Mesenchymal stem cell (in vitro differentiated cells and primary cell): ENCODE measurements around the gene TNRC6C.

Source experiments
- DNase-seq: peaks from one replicate; pipeline ENCODE4 v3.0.0-alpha.2; 2013
- H2AFZ ChIP-seq: one replicate; pipeline ENCODE4 v1.6.1; 2013; ENCODE audit warnings: low read depth, mild to moderate bottlenecking, control low read depth, inconsistent platforms, low read length, moderate library complexity
- H2AK5ac ChIP-seq: 2 replicates; pipeline ENCODE4 v1.6.1; 2013; ENCODE audit warnings: low read length, moderate library complexity, mild to moderate bottlenecking, inconsistent platforms; ENCODE audit not compliant: severe bottlenecking
- H2BK120ac ChIP-seq: one replicate; pipeline ENCODE4 v1.6.1; 2013; ENCODE audit warnings: low read depth, mild to moderate bottlenecking, inconsistent platforms, low read length, moderate library complexity
- H2BK12ac ChIP-seq, 2 experiments: one replicate each; pipeline ENCODE4 v1.6.1; 2013; ENCODE audit warnings: inconsistent platforms in 2 of 2, low read length in 2 of 2, mild to moderate bottlenecking in 2 of 2, moderate library complexity in 2 of 2, control low read depth in 1 of 2
- H2BK15ac ChIP-seq: one replicate; pipeline ENCODE4 v1.6.1; 2013; ENCODE audit warnings: mild to moderate bottlenecking, low read depth, inconsistent platforms; ENCODE audit not compliant: poor library complexity, severe bottlenecking
- H2BK5ac ChIP-seq: 2 replicates; pipeline ENCODE4 v1.6.1; 2013; ENCODE audit warnings: low read depth, mild to moderate bottlenecking, low read length, control low read depth, inconsistent platforms; ENCODE audit not compliant: poor library complexity, severe bottlenecking
- H3K14ac ChIP-seq, 2 experiments: one replicate each; pipeline ENCODE4 v1.6.1; 2013; ENCODE audit warnings: inconsistent platforms in 2 of 2, low read length in 2 of 2, control low read depth in 1 of 2, mild to moderate bottlenecking in 1 of 2, moderate library complexity in 1 of 2
- H3K18ac ChIP-seq, 2 experiments: one replicate each; pipeline ENCODE4 v1.6.1; 2013; ENCODE audit warnings: inconsistent platforms in 2 of 2, low read length in 2 of 2, control low read depth in 1 of 2, low read depth in 1 of 2, mild to moderate bottlenecking in 1 of 2
- H3K23ac ChIP-seq, 2 experiments: one replicate each; pipeline ENCODE4 v1.6.1; 2013; ENCODE audit warnings: inconsistent platforms in 2 of 2, low read length in 2 of 2, mild to moderate bottlenecking in 2 of 2, moderate library complexity in 2 of 2, control low read depth in 1 of 2
- H3K27ac ChIP-seq: 2 replicates; pipeline ENCODE4 v1.5.1; 2013; ENCODE audit warnings: mild to moderate bottlenecking, moderate library complexity, low read length, control low read depth, inconsistent platforms; ENCODE audit not compliant: poor library complexity, severe bottlenecking
- H3K27me3 ChIP-seq, 2 experiments: 2 replicates each; pipeline versions ENCODE4 v1.6.1 to v1.7.0; 2013; ENCODE audit warnings: low read length in 2 of 2, mild to moderate bottlenecking in 2 of 2, moderate library complexity in 2 of 2, control low read depth in 1 of 2, inconsistent platforms in 1 of 2; ENCODE audit not compliant: control insufficient read depth in 1 of 2, insufficient read depth in 1 of 2
- H3K36me3 ChIP-seq, 2 experiments: 2 replicates each; pipeline versions ENCODE4 v1.6.1 to v1.7.0; 2013; ENCODE audit warnings: low read length in 2 of 2, control low read depth in 1 of 2, inconsistent platforms in 1 of 2, low read depth in 1 of 2, mild to moderate bottlenecking in 1 of 2; ENCODE audit not compliant: insufficient read depth in 2 of 2, control insufficient read depth in 1 of 2
- H3K4ac ChIP-seq, 2 experiments: one replicate each; pipeline ENCODE4 v1.6.1; 2013; ENCODE audit warnings: inconsistent platforms in 2 of 2, low read length in 2 of 2, mild to moderate bottlenecking in 2 of 2, moderate library complexity in 2 of 2, control low read depth in 1 of 2, low read depth in 1 of 2
- H3K4me1 ChIP-seq: 2 replicates; pipeline ENCODE4 v1.6.1; 2013; ENCODE audit warnings: low read depth, low read length, control low read depth; ENCODE audit not compliant: control insufficient read depth, insufficient read depth
- H3K4me2 ChIP-seq: 2 replicates; pipeline ENCODE4 v1.6.1; 2013; ENCODE audit warnings: low read length, mild to moderate bottlenecking, inconsistent platforms; ENCODE audit not compliant: poor library complexity, severe bottlenecking
- H3K4me3 ChIP-seq, 2 experiments: 2 replicates each; pipeline versions ENCODE4 v1.5.1 to v1.7.0; 2013; ENCODE audit warnings: low read length in 2 of 2, mild to moderate bottlenecking in 2 of 2, control low read depth in 1 of 2, low read depth in 1 of 2; ENCODE audit not compliant: insufficient read depth in 1 of 2
- H3K79me1 ChIP-seq: replicated peaks from 2 replicates; pipeline ENCODE4 v1.6.1; 2013; ENCODE audit warnings: mild to moderate bottlenecking, control low read depth, low read length, inconsistent platforms; ENCODE audit not compliant: poor library complexity, severe bottlenecking
- H3K9ac ChIP-seq: 2 replicates; pipeline ENCODE4 v1.7.0; 2013; ENCODE audit warnings: mild to moderate bottlenecking, low read length, moderate library complexity
- H3K9me3 ChIP-seq: 2 replicates; pipeline ENCODE4 v1.7.0; 2013; ENCODE audit warnings: mild to moderate bottlenecking, low read length; ENCODE audit not compliant: control insufficient read depth
- H4K8ac ChIP-seq: one replicate; pipeline ENCODE4 v1.6.1; 2013; ENCODE audit warnings: inconsistent platforms, mild to moderate bottlenecking, low read length, moderate library complexity
- H4K91ac ChIP-seq: one replicate; pipeline ENCODE4 v1.6.1; 2013; ENCODE audit warnings: mild to moderate bottlenecking, low read length, inconsistent platforms
- WGBS: methylation state at CpG from one replicate; pipeline ENCODE4 v1.1.7; 2013; ENCODE audit warnings: mixed read lengths; 5-methylcytosine and 5-hydroxymethylcytosine counted together

Gene TNRC6C

DNA sequence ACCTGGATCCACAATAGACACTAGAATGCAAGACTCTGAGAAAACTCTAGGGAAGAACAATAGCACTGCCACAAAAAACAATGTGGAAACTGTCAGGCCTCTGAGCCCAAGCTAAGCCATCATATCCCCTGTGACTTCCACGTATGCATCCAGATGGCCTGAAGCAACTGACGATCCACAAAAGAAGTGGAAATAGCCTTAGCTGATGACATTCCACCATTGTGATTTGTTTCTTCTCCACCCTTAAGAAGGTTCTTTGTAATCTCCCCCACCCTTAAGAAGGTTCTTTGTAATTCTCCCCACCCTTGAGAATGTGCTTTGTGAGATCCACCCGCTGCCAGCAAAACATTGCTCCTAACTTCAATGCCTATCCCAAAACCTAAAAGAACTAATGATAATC, 39.2 kb upstream of the TNRC6C start:
- no peak overlapping the region for H4K91ac ChIP-seq
- H3K14ac ChIP-seq = no peak overlapping the region
- H3K18ac ChIP-seq = no peak overlapping the region
- H2BK120ac ChIP-seq = no peak overlapping the region
- H2AFZ ChIP-seq = no peak overlapping the region
- DNase-seq = no peak
- H2BK5ac ChIP-seq = no peak overlapping the region
- no peak overlapping the region for H2BK15ac ChIP-seq
- H3K4ac ChIP-seq = no peak overlapping the region
- H3K9ac ChIP-seq = no peak overlapping the region
- no peak overlapping the region for H3K23ac ChIP-seq
- no peak overlapping the region for H3K27ac ChIP-seq
- no peaks in the 10 kb centered on the region for H3K9me3 ChIP-seq
- H3K27me3 ChIP-seq = peaks cover 51 to 81% of the 10 kb centered on the region in 2 experiments
- 86% methylated on average over 3 of the region's 3 CpGs for WGBS
- peaks cover 3% of the 10 kb centered on the region for H3K4me1 ChIP-seq
- no peak overlapping the region for H4K8ac ChIP-seq
- H3K36me3 ChIP-seq = no peaks in the 10 kb centered on the region
- H3K4me3 ChIP-seq = no peak overlapping the region
- H3K79me1 ChIP-seq = no peaks in the 10 kb centered on the region
- H2AK5ac ChIP-seq = no peak overlapping the region
- no peak overlapping the region for H2BK12ac ChIP-seq
- H3K4me2 ChIP-seq = no peak overlapping the region

DNA sequence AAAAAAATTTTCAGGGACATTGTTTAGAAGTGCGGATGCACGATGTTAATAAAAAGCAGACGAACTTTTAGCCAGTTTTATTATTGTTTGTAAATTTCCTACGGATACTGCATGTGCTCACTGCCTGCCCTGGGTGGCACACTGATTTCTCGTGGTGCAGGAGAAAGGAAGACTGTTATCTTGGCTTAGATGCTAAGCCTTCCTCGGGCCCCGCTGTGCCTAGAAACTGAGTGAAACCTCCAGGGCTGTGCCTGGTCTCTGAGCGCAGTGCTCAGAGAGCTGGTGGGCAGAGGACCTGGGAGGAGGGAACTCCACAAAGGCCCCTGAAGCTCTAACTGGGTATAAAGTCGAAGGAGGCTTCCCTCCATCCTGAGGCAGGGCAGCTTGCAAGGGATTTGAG, 35.4 kb upstream of the TNRC6C start:
- no peak overlapping the region for H2BK5ac ChIP-seq
- H2BK12ac ChIP-seq = no peak overlapping the region

DNA sequence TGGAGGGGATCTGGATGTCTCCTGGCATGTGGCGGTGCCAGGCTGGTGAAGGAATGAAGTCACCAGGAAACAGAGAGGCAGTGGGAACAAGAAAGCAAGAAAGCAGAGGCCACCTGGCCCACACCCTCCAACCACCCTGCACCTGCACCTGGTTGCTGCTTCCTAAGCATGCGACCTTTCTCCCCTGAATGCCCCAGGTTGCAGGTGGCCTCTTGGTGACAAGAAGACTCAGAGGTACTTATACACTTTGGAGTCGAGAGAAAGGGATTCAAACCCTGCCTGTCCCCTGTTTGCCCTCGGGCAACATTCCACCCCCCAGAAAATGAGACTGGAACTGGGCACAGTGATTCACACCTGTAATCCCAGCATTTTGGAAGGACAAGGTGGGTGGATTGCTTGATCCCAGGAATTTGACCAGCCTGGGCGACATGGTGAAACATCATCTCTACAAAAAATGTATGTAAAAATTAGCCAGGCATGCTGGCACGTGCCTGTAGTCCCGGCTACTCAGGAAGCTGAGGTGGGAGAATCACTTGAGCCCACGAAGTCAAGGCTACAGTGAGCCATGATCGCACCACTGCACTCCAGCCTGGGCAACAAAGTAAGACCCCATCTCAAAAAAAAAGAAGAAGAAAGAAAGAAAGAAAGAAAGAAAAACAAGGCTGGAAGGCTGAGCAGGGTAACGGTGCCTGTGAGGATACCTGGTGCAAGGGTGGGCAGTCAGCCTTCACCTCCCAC, 34.6 kb upstream of the TNRC6C start:
- no peak overlapping the region for H2BK120ac ChIP-seq
- no peak overlapping the region for H2BK12ac ChIP-seq
- no peak overlapping the region for H4K91ac ChIP-seq
- H3K4me3 ChIP-seq = no peak overlapping the region
- no peak overlapping the region for H3K23ac ChIP-seq
- no peak overlapping the region for H3K14ac ChIP-seq
- H3K27ac ChIP-seq = no peak overlapping the region
- H3K18ac ChIP-seq = no peak overlapping the region
- 65% methylated on average over 9 of the region's 10 CpGs for WGBS
- H2AFZ ChIP-seq = no peak overlapping the region
- no peak for DNase-seq
- H3K4me1 ChIP-seq = no peaks in the 10 kb centered on the region
- no peak overlapping the region for H2AK5ac ChIP-seq
- H3K36me3 ChIP-seq = no peaks in the 10 kb centered on the region
- H3K79me1 ChIP-seq = no peaks in the 10 kb centered on the region
- no peak overlapping the region for H3K4me2 ChIP-seq
- H4K8ac ChIP-seq = no peak overlapping the region
- H3K9ac ChIP-seq = no peak overlapping the region
- H2BK15ac ChIP-seq = no peak overlapping the region
- no peak overlapping the region for H2BK5ac ChIP-seq
- H3K4ac ChIP-seq = no peak overlapping the region
- peaks cover 56 to 85% of the 10 kb centered on the region in 2 experiments for H3K27me3 ChIP-seq
- H3K9me3 ChIP-seq = no peaks in the 10 kb centered on the region

More for the DNA sequence above, 35.4 kb upstream of the TNRC6C start:
- H4K8ac ChIP-seq = no peak overlapping the region
- DNase-seq = no peak
- H3K18ac ChIP-seq = no peak overlapping the region
- no peak overlapping the region for H2AFZ ChIP-seq
- no peaks in the 10 kb centered on the region for H3K9me3 ChIP-seq
- H2BK15ac ChIP-seq = no peak overlapping the region
- H3K27me3 ChIP-seq = peaks cover 51 to 80% of the 10 kb centered on the region in 2 experiments
- no peak overlapping the region for H3K4me3 ChIP-seq
- no peak overlapping the region for H3K27ac ChIP-seq
- no peak overlapping the region for H4K91ac ChIP-seq
- H3K23ac ChIP-seq = no peak overlapping the region
- no peaks in the 10 kb centered on the region for H3K79me1 ChIP-seq
- H3K4me2 ChIP-seq = no peak overlapping the region
- 53% methylated on average over 9 of the region's 9 CpGs for WGBS
- H3K36me3 ChIP-seq = no peaks in the 10 kb centered on the region
- no peak overlapping the region for H3K4ac ChIP-seq
- H3K4me1 ChIP-seq = no peaks in the 10 kb centered on the region
- no peak overlapping the region for H3K9ac ChIP-seq
- no peak overlapping the region for H3K14ac ChIP-seq
- H2BK120ac ChIP-seq = no peak overlapping the region
- no peak overlapping the region for H2AK5ac ChIP-seq

DNA sequence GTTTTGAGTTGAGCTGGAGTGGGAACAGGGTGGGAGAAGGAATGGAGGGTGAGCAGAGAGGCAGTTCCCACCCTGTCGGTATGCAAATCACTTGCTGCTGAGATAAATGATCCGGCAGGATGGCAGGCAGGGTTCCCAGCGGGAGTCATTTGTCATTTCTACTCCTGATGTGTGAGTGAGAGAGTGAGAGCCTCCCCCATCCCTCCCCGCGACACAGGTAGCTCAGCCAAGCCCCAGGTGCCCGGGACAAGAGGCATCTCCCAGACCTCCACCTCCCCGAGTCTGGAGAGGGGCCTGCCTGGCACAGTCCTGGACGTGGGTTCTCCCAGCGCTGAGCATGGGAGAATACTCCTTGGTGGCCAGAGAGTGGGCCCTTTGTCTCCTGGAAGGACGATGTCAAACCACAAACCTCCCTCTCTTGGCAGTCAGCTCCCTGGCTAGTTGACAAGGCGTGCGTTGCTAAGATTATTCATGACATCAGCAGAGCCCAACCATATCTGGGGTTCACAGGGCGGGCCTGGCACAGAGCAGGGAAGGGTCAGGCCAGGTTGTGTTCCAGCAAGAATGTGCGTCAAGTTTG, 33.7 kb upstream of the TNRC6C start:
- Histone ChIP-seq H3K4me3 (no peak overlapping the region), H2BK5ac (no peak overlapping the region), H2BK12ac (no peak overlapping the region), H3K79me1 (no peaks in the 10 kb centered on the region), H2AK5ac (no peak overlapping the region), H3K4me1 (no peaks in the 10 kb centered on the region), H3K27ac (no peak overlapping the region), H2BK15ac (no peak overlapping the region), H3K9me3 (no peaks in the 10 kb centered on the region), H3K4me2 (no peak overlapping the region), H4K91ac (no peak overlapping the region), H3K14ac (no peak overlapping the region), H3K27me3 (peaks cover 65 to 85% of the 10 kb centered on the region in 2 experiments), H2AFZ (no peak overlapping the region), H2BK120ac (no peak overlapping the region), H3K4ac (no peak overlapping the region), H3K18ac (no peak overlapping the region), H3K23ac (no peak overlapping the region), H3K9ac (no peak overlapping the region), H4K8ac (no peak overlapping the region), H3K36me3 (no peaks in the 10 kb centered on the region)
- no peak for DNase-seq
- 40% methylated on average over 14 of the region's 14 CpGs for WGBS
